Measurements from ENCODE around the gene C1orf74. TPM values are rescaled to one million over a fixed set of nuclear protein-coding genes. Genes with fewer than 3 reads are reported as not detected.

Gene C1orf74
- total RNA-seq, 1 experiment from 2014 or later, result 5.6 TPM

DNA sequence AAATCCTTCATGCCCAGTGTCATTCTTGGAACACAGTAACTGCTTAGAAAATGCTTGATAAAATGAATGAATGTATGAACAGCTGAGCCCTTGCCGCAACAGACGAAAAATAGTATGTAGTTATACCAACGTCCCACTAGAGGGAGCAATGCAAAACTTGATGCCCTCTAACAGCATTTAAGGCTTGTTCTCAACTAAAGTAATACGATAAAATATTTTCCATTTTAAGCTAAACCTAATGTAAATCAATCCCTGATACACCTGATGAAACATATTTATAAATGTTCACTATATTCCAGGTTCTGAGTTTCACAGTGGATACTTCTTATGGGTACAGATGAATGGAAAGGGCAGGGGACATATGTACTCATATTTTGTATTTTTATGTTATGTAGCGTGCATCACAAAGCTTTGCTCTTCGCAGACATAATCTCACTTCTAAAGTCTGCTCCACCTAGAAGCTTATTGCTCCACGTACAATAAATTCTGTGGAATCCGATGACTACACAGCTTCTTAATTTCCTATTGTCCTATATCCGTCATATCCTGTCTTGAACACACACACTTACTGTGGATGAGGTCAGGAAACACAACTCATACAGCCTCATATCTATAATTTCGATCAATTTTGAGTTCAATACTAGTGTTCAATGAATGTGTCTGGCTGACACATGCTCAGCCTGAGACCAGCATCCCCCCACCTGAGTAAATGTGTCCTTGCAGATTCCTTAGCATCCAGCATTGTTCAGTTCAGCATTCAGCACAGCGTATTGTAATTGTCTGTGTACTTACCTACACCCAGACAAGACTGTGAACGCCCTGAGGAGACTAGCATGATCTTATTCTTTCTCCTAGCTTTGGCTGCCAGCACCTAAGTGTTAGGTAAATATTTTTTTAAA, 39.0 kb upstream of the C1orf74 start (continued):
- TF ChIP-seq, protein P1, sequence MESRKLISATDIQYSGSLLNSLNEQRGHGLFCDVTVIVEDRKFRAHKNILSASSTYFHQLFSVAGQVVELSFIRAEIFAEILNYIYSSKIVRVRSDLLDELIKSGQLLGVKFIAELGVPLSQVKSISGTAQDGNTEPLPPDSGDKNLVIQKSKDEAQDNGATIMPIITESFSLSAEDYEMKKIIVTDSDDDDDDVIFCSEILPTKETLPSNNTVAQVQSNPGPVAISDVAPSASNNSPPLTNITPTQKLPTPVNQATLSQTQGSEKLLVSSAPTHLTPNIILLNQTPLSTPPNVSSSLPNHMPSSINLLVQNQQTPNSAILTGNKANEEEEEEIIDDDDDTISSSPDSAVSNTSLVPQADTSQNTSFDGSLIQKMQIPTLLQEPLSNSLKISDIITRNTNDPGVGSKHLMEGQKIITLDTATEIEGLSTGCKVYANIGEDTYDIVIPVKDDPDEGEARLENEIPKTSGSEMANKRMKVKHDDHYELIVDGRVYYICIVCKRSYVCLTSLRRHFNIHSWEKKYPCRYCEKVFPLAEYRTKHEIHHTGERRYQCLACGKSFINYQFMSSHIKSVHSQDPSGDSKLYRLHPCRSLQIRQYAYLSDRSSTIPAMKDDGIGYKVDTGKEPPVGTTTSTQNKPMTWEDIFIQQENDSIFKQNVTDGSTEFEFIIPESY (IDR thresholded peaks at IDR 0.05; ENCODE audit: extremely low read depth, insufficient replicate concordance, low read length), result no peak
- TF ChIP-seq ELF1 (IDR thresholded peaks at IDR 0.05; ENCODE audit: borderline replicate concordance, low read depth), result no peak

DNA sequence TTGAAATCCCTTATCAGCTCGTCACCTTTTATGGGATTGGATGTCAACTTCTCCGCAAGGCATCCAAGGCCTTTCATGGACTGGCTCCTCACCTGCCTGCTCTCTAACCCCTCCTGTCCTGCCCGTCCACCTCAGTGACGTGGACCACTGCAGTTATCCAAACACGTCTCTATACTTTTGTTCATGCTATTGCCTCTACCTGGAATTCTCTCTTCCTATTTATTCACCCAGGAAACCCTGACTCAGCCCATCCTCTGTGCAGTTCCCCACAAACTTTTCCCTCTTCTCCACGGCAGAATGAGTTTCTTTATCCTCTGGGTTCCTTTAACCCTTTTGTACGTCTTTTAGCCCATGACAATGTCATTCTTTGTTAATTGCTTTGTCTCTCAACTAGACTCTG, 38.3 kb upstream of the C1orf74 start:
- Histone ChIP-seq H3K27ac (ENCODE audit: low read depth, low read length) (no peak overlapping the region), H3K79me2 (ENCODE audit: insufficient read depth, low read length) (no peaks in the 10 kb centered on the region), H3K9me2 (ENCODE audit: insufficient read depth) (no peaks in the 10 kb centered on the region), H3K4me1 (ENCODE audit: control insufficient read depth in 1 of 2, insufficient read depth in 2 of 2, low read length in 2 of 2) (peaks cover 0 to 17% of the 10 kb centered on the region in 2 experiments; a peak in 2 of 4 replicates), H3K4me3 (replicated peaks in 1 of 2; ENCODE audit: low read depth in 1 of 2, low read length in 2 of 2) (peak overlapping the region; percentile 11 to 35; a peak in 3 of 4 replicates), H4K20me1 (ENCODE audit: insufficient read depth) (no peaks in the 10 kb centered on the region), H3K4me2 (ENCODE audit: low read length) (peak overlapping the region; percentile 75), H2AFZ (ENCODE audit: low read depth, low read length, poor library complexity, severe bottlenecking) (peak overlapping the region; percentile 95), H3K9ac (ENCODE audit: low read length) (no peak overlapping the region), H3K9me3 (ENCODE audit: control insufficient read depth in 1 of 2, insufficient read depth in 1 of 2, low read depth in 1 of 2, low read length in 2 of 2) (no peaks in the 10 kb centered on the region), H3K27me3 (ENCODE audit: insufficient read depth, low read length) (no peaks in the 10 kb centered on the region; the same call in 1 of the 2 replicates), H3K36me3 (ENCODE audit: control insufficient read depth in 1 of 2, insufficient read depth in 2 of 2, low read length in 2 of 2) (no peaks in the 10 kb centered on the region)
- ChIA-PET RAD21 (ENCODE audit: low non-redundant PET in 1 of 2, low total read pairs in 2 of 2, uncharacterized antibody in 2 of 2, unreplicated experiment in 2 of 2) (no interaction called here), POLR2A (no interaction called here), CTCF (interaction anchor here (0.6 to 2.3 kb wide), 9 partner anchors 8 to 220 kb away, joined by 3 to 14 read pairs (median 7); partner anchors contain the start of gene IRF6)
- TF ChIP-seq POLR2A (IDR thresholded peaks at IDR 0.05; ENCODE audit: borderline replicate concordance, extremely low read depth, insufficient read depth, insufficient read length) (no peak), FOSL1 (IDR thresholded peaks at IDR 0.05; ENCODE audit: low read depth) (no peak), JUND (IDR thresholded peaks at IDR 0.05) (no peak), TCF7L2 (IDR thresholded peaks at IDR 0.05; ENCODE audit: borderline replicate concordance, extremely low read depth, insufficient read depth, insufficient read length) (no peak), CBX3 (IDR thresholded peaks at IDR 0.05; ENCODE audit: low read depth) (no peak), ELF1 (IDR thresholded peaks at IDR 0.05; ENCODE audit: borderline replicate concordance, low read depth) (no peak), EZH2 (IDR thresholded peaks at IDR 0.05) (no peak), POLR2AphosphoS5 (IDR thresholded peaks at IDR 0.05; ENCODE audit: low read depth, low read length) (no peak), EGR1 (IDR thresholded peaks at IDR 0.05; ENCODE audit: low read depth) (no peak), ZNF274 (IDR thresholded peaks at IDR 0.05; ENCODE audit: low read depth, low read length) (no peak)
- TF ChIP-seq, protein P2, sequence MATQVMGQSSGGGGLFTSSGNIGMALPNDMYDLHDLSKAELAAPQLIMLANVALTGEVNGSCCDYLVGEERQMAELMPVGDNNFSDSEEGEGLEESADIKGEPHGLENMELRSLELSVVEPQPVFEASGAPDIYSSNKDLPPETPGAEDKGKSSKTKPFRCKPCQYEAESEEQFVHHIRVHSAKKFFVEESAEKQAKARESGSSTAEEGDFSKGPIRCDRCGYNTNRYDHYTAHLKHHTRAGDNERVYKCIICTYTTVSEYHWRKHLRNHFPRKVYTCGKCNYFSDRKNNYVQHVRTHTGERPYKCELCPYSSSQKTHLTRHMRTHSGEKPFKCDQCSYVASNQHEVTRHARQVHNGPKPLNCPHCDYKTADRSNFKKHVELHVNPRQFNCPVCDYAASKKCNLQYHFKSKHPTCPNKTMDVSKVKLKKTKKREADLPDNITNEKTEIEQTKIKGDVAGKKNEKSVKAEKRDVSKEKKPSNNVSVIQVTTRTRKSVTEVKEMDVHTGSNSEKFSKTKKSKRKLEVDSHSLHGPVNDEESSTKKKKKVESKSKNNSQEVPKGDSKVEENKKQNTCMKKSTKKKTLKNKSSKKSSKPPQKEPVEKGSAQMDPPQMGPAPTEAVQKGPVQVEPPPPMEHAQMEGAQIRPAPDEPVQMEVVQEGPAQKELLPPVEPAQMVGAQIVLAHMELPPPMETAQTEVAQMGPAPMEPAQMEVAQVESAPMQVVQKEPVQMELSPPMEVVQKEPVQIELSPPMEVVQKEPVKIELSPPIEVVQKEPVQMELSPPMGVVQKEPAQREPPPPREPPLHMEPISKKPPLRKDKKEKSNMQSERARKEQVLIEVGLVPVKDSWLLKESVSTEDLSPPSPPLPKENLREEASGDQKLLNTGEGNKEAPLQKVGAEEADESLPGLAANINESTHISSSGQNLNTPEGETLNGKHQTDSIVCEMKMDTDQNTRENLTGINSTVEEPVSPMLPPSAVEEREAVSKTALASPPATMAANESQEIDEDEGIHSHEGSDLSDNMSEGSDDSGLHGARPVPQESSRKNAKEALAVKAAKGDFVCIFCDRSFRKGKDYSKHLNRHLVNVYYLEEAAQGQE (IDR thresholded peaks at IDR 0.05; ENCODE audit: low read depth), result no peak
- TF ChIP-seq, protein P1 (IDR thresholded peaks at IDR 0.05; ENCODE audit: extremely low read depth, insufficient replicate concordance, low read length), result no peak
- TF ChIP-seq, protein P3, sequence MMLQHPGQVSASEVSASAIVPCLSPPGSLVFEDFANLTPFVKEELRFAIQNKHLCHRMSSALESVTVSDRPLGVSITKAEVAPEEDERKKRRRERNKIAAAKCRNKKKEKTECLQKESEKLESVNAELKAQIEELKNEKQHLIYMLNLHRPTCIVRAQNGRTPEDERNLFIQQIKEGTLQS (IDR thresholded peaks at IDR 0.05), result no peak
- DNase-seq (ENCODE audit: low read depth, low spot score), result no peak
- ATAC-seq, result no peak
- intact Hi-C loops (cut with micrococcal nuclease), result no loop called here
- no TSS peak for BruUV-seq (replicated peaks)
